GM06990 (cell line): ENCODE measurements around the gene TMCO6.

Experiments used
- DNase-seq: peaks from one replicate; pipeline ENCODE4 v3.0.0-alpha.2; 2011; ENCODE audit not compliant: insufficient read length; ENCODE audit errors: extremely low read depth
- H3K27me3 ChIP-seq: replicated peaks from 2 replicates; pipeline ENCODE4 v1.6.0; 2011; ENCODE audit warnings: low read length; ENCODE audit not compliant: control insufficient read depth, insufficient read depth
- H3K36me3 ChIP-seq: 2 replicates; pipeline ENCODE4 v1.5.1; 2011; ENCODE audit warnings: low read length; ENCODE audit not compliant: control insufficient read depth, insufficient read depth
- H3K4me3 ChIP-seq: replicated peaks from 2 replicates; pipeline ENCODE4 v1.5.1; 2011; ENCODE audit warnings: low read depth, mild to moderate bottlenecking, control low read depth, low read length
- TF ChIP-seq, protein P1 (sequence below): IDR thresholded peaks from 2 replicates; pipeline ENCODE4 v1.5.1; 2011; ENCODE audit warnings: low read length, control low read depth, mild to moderate bottlenecking, inconsistent platforms; ENCODE audit not compliant: insufficient read depth, poor library complexity, severe bottlenecking

The TMCO6 gene

DNA sequence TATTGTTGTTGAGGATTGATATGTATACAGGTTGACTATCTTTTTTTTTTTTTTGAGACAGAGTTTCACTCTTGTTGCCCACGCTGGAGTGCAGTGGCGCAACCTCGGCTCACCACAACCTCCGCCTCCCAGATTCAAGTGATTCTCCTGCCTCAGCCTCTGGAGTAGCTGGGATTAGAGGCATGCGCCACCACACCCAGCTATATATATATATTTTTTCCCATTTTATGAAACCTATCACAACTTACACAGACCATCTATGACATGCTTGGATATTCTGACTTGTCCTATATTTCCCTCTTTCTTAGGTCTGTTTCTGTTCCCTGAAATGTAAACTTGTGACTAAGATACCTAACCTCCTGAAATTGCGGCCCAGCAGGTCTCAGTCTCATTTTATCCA is 11.3 kb upstream of the TMCO6 start:
- H3K36me3 ChIP-seq = no peaks in the 10 kb centered on the region
- TF ChIP-seq, protein P1, sequence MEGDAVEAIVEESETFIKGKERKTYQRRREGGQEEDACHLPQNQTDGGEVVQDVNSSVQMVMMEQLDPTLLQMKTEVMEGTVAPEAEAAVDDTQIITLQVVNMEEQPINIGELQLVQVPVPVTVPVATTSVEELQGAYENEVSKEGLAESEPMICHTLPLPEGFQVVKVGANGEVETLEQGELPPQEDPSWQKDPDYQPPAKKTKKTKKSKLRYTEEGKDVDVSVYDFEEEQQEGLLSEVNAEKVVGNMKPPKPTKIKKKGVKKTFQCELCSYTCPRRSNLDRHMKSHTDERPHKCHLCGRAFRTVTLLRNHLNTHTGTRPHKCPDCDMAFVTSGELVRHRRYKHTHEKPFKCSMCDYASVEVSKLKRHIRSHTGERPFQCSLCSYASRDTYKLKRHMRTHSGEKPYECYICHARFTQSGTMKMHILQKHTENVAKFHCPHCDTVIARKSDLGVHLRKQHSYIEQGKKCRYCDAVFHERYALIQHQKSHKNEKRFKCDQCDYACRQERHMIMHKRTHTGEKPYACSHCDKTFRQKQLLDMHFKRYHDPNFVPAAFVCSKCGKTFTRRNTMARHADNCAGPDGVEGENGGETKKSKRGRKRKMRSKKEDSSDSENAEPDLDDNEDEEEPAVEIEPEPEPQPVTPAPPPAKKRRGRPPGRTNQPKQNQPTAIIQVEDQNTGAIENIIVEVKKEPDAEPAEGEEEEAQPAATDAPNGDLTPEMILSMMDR = no peak
- H3K27me3 ChIP-seq = no peaks in the 10 kb centered on the region; the same call in 1 of the 2 replicates
- no peak overlapping the region for H3K4me3 ChIP-seq
- DNase-seq = no peak

DNA sequence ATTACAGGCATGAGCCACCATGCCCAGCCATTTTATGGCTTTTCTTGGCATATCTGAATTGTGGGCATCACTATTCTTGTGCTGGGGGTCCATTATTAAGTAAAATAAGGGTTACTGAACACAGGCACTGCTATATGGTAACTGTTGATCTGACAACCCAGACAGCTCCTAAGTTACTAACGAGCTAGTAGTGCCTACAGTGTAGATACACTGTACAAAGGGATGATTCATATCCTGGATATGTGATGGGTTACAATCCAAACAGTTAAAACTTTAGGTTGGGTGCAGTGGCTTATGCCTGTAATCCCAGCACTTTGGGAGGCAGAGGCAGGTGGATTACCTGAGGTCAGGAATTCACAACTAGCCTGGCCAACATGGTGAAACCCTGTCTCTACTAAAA is 10.5 kb upstream of the TMCO6 start:
- Histone ChIP-seq H3K27me3 (no peaks in the 10 kb centered on the region; the same call in 1 of the 2 replicates), H3K36me3 (no peaks in the 10 kb centered on the region), H3K4me3 (no peak overlapping the region)
- TF ChIP-seq, protein P1 = no peak
- DNase-seq = no peak

GRCh38 chr5:140630292-140631035 is 8.8 kb upstream of the TMCO6 start:
- H3K36me3 ChIP-seq = no peaks in the 10 kb centered on the region
- H3K4me3 ChIP-seq = no peak overlapping the region
- no peaks in the 10 kb centered on the region; the same call in 1 of the 2 replicates for H3K27me3 ChIP-seq
- TF ChIP-seq, protein P1 = no peak
- no peak for DNase-seq

DNA sequence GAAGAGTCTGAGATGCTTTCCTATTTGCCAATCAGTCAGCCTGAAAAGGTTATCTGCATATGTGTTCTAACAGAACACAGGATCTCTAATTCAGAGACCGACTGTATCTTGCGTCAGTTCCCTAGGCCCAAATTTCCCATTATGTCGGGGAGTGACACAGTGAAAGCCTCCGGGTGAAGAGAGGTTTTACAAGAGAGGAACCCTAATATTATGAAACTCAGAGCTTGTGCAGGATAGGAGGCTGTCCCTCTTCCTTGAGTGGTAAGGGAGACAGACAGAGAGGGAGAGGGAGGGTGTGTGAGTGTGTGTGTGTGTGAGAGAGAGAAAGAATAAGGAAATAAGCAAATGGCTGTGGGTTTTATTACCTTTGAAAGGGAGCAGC is 8.2 kb upstream of the TMCO6 start:
- TF ChIP-seq, protein P1 = no peak
- no peaks in the 10 kb centered on the region for H3K36me3 ChIP-seq
- no peak overlapping the region for H3K4me3 ChIP-seq
- H3K27me3 ChIP-seq = no peaks in the 10 kb centered on the region; the same call in 1 of the 2 replicates
- DNase-seq = no peak

DNA sequence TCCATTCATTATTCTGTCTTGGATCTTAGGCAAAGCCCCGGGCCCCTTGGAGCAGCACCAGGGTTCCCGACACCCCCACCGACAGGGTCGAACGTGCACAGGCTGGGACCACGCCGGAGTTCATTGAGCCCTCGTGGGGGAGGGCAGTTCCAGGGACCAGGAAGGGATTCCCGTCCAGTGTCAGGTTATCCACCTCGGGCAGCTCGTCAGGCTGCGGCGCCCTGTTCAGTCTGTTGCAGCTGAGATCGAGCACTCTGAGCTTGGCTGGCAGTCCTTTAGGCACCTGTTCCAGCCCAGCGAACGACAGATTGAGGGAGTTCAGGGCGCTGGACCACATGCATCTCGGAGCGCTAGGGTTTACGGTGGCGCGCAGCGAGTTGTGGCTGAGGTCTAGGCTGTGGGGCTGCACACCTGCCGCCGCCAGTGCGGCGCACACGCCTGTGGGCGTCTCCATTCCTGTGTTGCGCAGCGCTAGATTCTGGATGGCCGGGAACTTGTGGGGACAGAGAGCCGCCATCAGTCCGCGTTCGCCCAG is 7.4 kb upstream of the TMCO6 start:
- H3K4me3 ChIP-seq = peak overlapping the region; percentile 48
- no peak for DNase-seq
- no peaks in the 10 kb centered on the region for H3K36me3 ChIP-seq
- no peaks in the 10 kb centered on the region; the same call in 1 of the 2 replicates for H3K27me3 ChIP-seq
- TF ChIP-seq, protein P1 = no peak
